SK-N-MC (cell line): Measurements from ENCODE around the gene AUTS2.

Source experiments
- EZH2 ChIP-seq: fragments of 200-600 bp; sonication (generic); IDR thresholded peaks from one replicate; pipeline ENCODE4 v1.6.1; 2017; ENCODE audit warnings: antibody characterized with exemption
- POLR2AphosphoS5 ChIP-seq: IDR thresholded peaks from 2 replicates; pipeline ENCODE4 v1.6.1; 2012; ENCODE audit warnings: mild to moderate bottlenecking, low read depth, low read length, borderline replicate concordance

GRCh38 chr7:70353330-70353945, 755.2 kb downstream of the AUTS2 start:
- TF ChIP-seq EZH2 (no peak), POLR2AphosphoS5 (no peak)
